Measurements from ENCODE around the gene PPP6R2. TPM values are rescaled to one million over a fixed set of nuclear protein-coding genes. Genes with fewer than 3 reads are reported as not detected.

Gene PPP6R2
- total and polyA plus RNA-seq, 5 experiments from 2014 or later, result 13.3 to 104 (median 29.1) TPM

DNA sequence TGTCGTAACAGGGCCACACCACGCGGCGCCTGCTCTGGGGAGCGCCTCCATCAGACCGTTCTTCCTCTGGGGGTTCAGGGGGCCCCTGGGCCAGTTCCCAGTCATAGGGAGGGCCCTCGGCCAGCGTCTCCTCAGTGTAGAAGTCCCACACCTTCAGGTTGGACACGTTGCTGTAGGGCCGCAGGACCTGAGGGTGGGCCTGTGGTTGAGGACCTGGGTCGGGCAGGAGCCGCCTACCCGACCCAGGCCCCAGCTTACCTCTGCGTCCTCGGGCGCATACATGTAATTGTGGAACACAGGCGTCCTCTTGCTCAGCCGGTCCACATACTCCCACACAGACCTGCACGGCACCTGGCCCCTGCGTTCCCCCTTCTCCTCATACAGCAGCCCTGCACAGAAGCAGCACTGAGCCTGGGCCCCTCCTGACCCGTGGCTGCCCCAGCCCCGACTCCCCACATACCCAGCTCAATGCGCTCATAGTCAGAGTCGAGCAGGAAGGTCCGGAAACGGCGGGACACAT, 111.5 kb downstream of the PPP6R2 start:
- Mint-ChIP-seq H3K9me3 (no peaks in the 10 kb centered on the region), H3K36me3 (peaks cover 0 to 81% (median 14%) of the 10 kb centered on the region in 3 donors), H3K27me3 (no peaks in the 10 kb centered on the region), H3K4me3 (no peak overlapping the region), H3K4me1 (peaks cover 9 to 24% (median 14%) of the 10 kb centered on the region in 4 donors), H3K27ac (peak overlapping the region in 2 of 10 donors; percentile 59 to 85)
- ATAC-seq (no peak), DNase-seq (no peak)
- POLR2A ChIA-PET, result interaction anchor here (0.7 to 4.9 kb wide), 4 partner anchors 10 to 15 kb away, joined by 3 to 21 read pairs (median 8); no protein-coding TSS in a partner anchor

DNA sequence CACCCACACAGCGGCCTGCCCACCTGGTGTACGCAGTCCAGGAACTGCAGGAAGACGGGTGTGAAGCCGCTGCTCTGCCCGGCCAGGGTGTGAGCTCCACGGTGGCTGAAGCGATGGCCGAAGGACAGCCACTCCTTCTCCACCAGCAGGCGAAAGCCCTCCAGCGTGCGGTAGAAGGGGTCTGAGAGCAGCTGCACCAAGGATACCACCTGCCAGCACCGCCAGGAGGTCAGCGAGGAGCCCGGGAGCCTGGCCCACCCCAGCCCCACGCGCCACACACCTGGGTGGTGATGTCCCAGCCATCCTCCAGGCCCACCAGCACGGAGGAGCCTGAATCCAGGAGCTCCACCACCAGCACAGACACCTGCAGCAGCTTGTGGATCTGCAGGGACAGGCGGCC, 112.1 kb downstream of the PPP6R2 start:
- H3K36me3 Mint-ChIP-seq, result peaks cover 0 to 79% (median 14%) of the 10 kb centered on the region in 3 donors
- no peak for DNase-seq

DNA sequence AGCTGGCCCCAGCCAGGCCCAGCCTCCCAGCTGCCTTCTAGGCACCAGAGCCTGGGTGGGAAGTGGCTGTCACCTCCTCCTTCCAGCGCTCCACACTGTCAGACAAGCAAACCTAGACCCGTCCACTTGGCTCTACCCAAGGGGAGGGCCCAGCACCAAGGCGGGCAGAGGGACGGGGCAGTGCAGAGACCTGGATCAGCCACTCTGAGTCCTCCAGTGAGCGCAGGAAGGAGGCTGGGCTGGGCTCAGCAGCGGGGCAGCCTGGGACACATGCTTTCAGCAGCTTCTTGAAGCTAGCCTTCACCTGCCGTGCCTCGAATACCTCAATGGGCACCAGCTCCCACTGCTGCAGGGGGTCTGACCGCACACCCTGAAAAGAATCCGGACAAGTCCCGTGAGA, 112.9 kb downstream of the PPP6R2 start:
- H3K36me3 Mint-ChIP-seq, result peaks cover 0 to 78% (median 12%) of the 10 kb centered on the region in 3 donors
- H3K9me3 Mint-ChIP-seq, result no peaks in the 10 kb centered on the region
- H3K4me1 Mint-ChIP-seq, result peaks cover 6 to 20% (median 9%) of the 10 kb centered on the region in 4 donors
- no peak for ATAC-seq
- H3K4me3 Mint-ChIP-seq, result no peak overlapping the region
- DNase-seq, result no peak
- peak overlapping the region in 1 of 10 donors; percentile 67 for H3K27ac Mint-ChIP-seq
- POLR2A ChIA-PET, result interaction anchor here (1.4 to 4.9 kb wide), 4 partner anchors 9 to 14 kb away, joined by 3 to 21 read pairs (median 8); no protein-coding TSS in a partner anchor
- no peaks in the 10 kb centered on the region for H3K27me3 Mint-ChIP-seq

More for the DNA sequence above, 112.1 kb downstream of the PPP6R2 start:
- no peaks in the 10 kb centered on the region for H3K27me3 Mint-ChIP-seq
- no peak for ATAC-seq
- POLR2A ChIA-PET, result interaction anchor here (0.6 to 4.9 kb wide), 4 partner anchors 10 to 214 kb away, joined by 3 to 21 read pairs (median 10); no protein-coding TSS in a partner anchor
- H3K4me3 Mint-ChIP-seq, result no peak overlapping the region
- peaks cover 6 to 20% (median 12%) of the 10 kb centered on the region in 4 donors for H3K4me1 Mint-ChIP-seq
- no peaks in the 10 kb centered on the region for H3K9me3 Mint-ChIP-seq
- peak overlapping the region in 1 of 10 donors; percentile 59 for H3K27ac Mint-ChIP-seq

DNA sequence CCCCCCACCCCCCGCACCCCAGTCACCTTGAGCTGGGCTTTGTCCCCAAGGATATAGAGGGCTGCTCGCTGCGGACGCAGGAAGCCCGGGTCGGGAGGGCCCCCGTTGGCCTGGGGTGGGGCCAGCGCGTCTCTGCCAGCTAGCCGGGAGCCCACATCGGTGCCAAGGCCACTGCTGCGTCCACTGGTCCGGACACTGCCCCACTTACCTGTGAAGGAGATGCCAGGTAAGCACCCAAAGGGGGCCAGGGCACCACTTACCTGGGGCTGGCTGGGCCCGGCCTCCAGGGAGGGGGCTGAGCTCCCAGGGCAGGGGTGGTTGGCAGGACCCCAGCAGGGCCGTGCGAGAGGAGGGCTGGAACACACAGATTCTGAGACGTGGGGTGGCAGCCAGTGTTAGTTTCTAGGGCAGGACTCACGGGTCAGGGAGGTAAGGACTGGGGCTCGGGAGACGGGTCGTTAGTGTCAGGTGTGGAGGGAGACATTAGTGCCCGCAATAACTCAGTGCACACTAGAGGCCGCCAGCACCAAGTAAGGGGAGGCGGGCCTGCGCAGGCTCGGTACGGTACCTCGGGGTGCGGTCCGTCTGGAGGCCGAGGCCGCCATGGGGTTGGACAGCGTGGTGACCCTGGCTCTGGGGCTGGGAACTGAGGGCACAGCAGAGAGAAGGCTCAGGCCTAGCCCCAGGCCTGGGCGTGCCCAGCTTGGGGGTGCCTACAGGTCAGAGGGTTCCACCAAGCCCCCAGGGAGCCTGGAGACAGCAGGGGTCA, 113.5 kb downstream of the PPP6R2 start:
- Mint-ChIP-seq H3K27me3 (no peaks in the 10 kb centered on the region), H3K9me3 (no peaks in the 10 kb centered on the region), H3K4me3 (peak overlapping the region in 1 of 10 donors; percentile 48), H3K27ac (peak overlapping the region in 4 of 10 donors; percentile 41 to 83 (median 45)), H3K36me3 (peaks cover 0 to 73% (median 12%) of the 10 kb centered on the region in 3 donors), H3K4me1 (peaks cover 6 to 15% (median 9%) of the 10 kb centered on the region in 4 donors)
- no peak for DNase-seq
- POLR2A ChIA-PET, result interaction anchor here (1.2 to 4.9 kb wide), 4 partner anchors 9 to 212 kb away, joined by 3 to 21 read pairs (median 8); partner anchors contain the start of gene TUBGCP6
- ATAC-seq, result peak in 1 of 2 donors; percentile 47

DNA sequence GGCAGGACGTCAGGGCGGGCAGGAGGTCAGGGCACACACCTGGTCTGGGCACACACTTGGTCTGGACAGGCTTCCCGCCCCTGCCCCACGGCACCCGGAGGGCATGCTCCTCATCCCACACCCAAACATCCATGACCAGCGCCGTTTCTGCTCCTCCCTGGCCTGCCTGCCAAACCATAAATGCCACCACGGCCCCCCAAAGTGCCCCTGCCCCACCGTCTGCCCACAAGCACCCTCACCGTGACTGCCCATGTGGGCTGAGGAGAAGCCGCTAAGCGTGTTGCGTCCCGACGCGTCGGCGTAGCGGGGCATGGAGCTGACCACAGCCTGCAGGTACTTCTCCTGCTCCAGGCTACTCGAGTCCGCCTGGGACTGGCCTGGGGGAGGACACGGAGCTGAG, 115.9 kb downstream of the PPP6R2 start:
- Mint-ChIP-seq H3K36me3 (peaks cover 0 to 74% (median 13%) of the 10 kb centered on the region in 3 donors), H3K4me3 (no peak overlapping the region), H3K9me3 (no peaks in the 10 kb centered on the region), H3K27me3 (no peaks in the 10 kb centered on the region), H3K4me1 (peaks cover 0 to 10% (median 8%) of the 10 kb centered on the region in 4 donors), H3K27ac (peak overlapping the region in 2 of 10 donors; percentile 5 to 75)
- DNase-seq (no peak), ATAC-seq (no peak)
- POLR2A ChIA-PET, result interaction anchor here (0.9 to 1.4 kb wide), 2 partner anchors 11 to 14 kb away, joined by 3 read pairs; no protein-coding TSS in a partner anchor

DNA sequence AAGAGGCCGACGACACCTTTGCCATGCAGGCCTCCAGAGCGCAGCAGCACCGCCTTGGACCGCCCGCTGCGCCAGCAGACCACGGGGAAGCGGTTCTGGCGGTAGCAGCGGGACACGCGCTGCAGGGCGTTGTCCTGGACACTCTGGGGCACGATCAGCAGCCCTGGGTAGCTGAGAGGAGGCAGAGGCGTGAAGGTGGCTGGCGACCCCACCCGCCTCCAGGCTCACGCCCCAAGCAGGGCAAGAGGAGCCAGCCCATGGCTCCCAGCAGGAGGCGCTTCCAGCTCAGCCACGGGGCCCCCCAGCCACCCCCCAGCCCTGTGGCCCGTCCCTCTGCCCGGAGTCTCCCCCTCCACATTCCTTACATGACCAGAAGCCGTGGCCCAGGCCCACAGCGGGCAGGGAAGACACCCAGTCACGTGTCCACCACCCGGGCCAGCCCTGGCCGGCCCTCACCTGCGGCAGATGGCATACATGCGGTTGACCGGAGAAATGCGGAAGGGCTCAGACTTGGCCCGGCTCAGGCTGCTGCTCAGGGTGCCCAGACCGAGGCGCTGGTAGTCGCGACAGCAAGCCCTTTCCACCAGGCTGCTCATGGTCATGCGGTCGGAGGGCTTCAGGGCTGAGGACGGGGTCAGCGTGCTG, 116.5 kb downstream of the PPP6R2 start:
- no peaks in the 10 kb centered on the region for H3K9me3 Mint-ChIP-seq
- ATAC-seq (peak; percentile 27 to 32), DNase-seq (no peak)
- H3K27ac Mint-ChIP-seq, result peak overlapping the region in 1 of 10 donors; percentile 16
- POLR2A ChIA-PET, result interaction anchor here (0.9 to 1.1 kb wide), 2 partner anchors 11 to 14 kb away, joined by 3 to 5 read pairs; no protein-coding TSS in a partner anchor
- peaks cover 0 to 10% (median 8%) of the 10 kb centered on the region in 4 donors for H3K4me1 Mint-ChIP-seq
- H3K4me3 Mint-ChIP-seq, result no peak overlapping the region
- H3K36me3 Mint-ChIP-seq, result peaks cover 0 to 74% (median 13%) of the 10 kb centered on the region in 3 donors
- H3K27me3 Mint-ChIP-seq, result no peaks in the 10 kb centered on the region

DNA sequence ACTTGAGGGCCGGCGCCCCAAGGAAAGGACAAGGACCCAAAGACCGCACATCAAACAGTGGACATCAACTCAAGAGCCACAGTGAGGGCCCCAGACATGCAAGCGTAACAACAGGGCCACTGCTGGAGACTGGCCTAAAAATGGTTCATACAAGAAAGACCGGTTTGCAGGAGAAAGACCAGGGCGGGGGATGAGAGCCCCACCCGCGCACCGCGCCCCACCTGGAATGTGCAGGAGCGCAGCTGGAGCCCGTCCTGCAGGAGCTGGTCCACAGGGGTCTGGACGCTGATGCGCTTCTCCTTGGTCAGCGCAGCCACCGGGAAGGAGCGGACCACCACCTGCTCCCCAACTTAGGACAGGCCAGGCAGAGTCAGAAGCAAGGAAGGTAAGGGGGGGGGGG, 117.8 kb downstream of the PPP6R2 start:
- no peak overlapping the region for H3K4me3 Mint-ChIP-seq
- peaks cover 0 to 12% (median 8%) of the 10 kb centered on the region in 4 donors for H3K4me1 Mint-ChIP-seq
- peaks cover 0 to 76% (median 10%) of the 10 kb centered on the region in 3 donors for H3K36me3 Mint-ChIP-seq
- POLR2A ChIA-PET, result interaction anchor here (1.0 to 1.2 kb wide), 4 partner anchors 8 to 19 kb away, joined by 3 to 5 read pairs (median 3); no protein-coding TSS in a partner anchor
- DNase-seq (no peak), ATAC-seq (no peak)
- no peaks in the 10 kb centered on the region for H3K27me3 Mint-ChIP-seq
- peak overlapping the region in 4 of 10 donors; percentile 46 to 77 (median 66) for H3K27ac Mint-ChIP-seq
- no peaks in the 10 kb centered on the region for H3K9me3 Mint-ChIP-seq

DNA sequence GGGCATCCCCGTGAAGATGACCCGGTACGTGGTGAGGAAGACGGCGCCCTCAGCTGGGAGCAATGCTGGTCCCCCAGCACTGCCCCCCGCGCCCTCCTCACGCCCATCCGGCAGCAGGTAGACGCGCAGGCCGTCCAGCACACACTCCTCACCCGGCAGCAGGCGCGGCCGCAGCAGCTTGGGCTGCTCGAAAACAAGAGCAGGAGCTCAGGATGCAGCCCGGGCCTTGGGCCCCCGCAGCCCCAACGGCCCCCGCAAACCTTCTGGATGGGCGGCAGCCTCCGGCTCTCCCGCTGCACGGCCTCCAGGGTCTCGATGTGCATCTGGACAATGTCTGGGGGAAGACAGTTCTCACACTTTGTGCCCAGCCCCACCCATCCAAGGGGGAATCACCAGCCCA, 118.4 kb downstream of the PPP6R2 start:
- Mint-ChIP-seq H3K4me3 (no peak overlapping the region), H3K36me3 (peaks cover 0 to 80% (median 10%) of the 10 kb centered on the region in 3 donors), H3K4me1 (peaks cover 3 to 18% (median 13%) of the 10 kb centered on the region in 4 donors), H3K27ac (peak overlapping the region in 2 of 10 donors; percentile 39 to 40), H3K9me3 (no peaks in the 10 kb centered on the region), H3K27me3 (no peaks in the 10 kb centered on the region)
- DNase-seq, result no peak
- POLR2A ChIA-PET, result interaction anchor here (0.7 to 1.2 kb wide), 4 partner anchors 8 to 19 kb away, joined by 3 to 4 read pairs (median 3); no protein-coding TSS in a partner anchor
- no peak for ATAC-seq

DNA sequence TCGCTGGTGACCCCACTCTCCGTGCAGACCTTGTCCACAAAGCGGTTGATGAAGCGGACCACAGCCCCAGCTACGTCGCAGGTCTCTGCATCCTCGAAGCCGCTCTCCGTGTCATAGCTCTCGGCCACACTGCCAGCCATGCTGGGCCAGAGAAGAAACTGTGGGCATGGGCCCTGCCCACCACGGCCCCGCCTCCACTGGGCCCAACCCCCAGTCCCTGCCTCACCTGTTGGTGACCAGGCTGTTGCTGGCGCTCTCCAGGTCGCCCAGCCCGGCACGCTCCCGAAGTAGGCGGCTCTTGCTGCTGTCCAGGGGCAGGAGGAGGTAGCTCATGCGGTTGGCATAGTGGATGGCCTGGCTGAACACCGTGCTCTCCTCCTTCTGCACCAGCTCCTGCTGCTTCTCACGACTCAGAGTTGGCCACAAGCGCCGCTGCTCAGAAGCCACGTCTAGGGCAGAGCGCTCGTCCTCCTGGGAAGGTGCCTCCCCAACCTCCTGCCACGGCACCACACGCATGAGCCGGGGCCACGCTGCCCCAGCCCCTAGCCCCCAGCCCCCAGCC, 118.9 kb downstream of the PPP6R2 start:
- no peaks in the 10 kb centered on the region for H3K9me3 Mint-ChIP-seq
- H3K27ac Mint-ChIP-seq, result peak overlapping the region in 3 of 10 donors; percentile 27 to 49 (median 40)
- DNase-seq, result no peak
- peaks cover 0 to 80% (median 10%) of the 10 kb centered on the region in 3 donors for H3K36me3 Mint-ChIP-seq
- no peak overlapping the region for H3K4me3 Mint-ChIP-seq
- no peaks in the 10 kb centered on the region for H3K27me3 Mint-ChIP-seq
- POLR2A ChIA-PET, result interaction anchor here (0.7 to 1.2 kb wide), 3 partner anchors 8 to 18 kb away, joined by 3 to 4 read pairs (median 3); no protein-coding TSS in a partner anchor
- H3K4me1 Mint-ChIP-seq, result peaks cover 8 to 20% (median 14%) of the 10 kb centered on the region in 4 donors
- ATAC-seq, result no peak

DNA sequence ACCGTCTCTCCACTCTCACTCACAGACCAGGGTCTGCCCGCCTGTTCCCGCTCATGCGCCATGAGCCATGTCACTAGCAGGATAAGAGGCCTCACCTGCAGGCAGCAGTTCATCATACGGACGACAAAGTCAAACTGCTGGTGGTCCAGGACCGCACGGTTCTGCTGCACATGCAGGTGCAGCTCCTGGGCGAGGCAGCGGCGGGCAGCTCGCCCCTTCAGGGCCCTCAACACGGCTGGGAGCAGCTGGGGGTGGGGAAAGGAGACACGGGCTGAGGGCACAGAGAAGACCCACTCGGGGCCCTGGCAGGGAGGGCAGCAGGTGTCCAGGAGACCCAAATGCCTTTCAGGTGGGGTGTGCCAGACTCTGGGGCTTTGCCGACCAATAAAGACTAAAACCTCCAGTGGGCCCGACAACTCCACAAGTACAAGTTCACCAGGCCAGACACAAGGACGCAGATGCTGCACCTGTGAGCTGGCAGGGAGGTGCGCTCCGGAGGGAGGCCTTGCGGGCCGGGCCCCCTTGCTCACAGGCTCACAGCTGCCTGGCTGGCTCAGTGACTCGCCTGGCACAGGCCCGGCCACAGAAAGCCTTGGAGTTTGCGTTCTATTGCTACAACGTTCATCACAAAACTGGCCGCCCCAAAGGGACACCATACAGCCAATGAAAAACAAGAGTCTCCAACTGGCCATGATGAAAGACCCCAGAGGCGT, 120.2 kb downstream of the PPP6R2 start:
- Mint-ChIP-seq H3K36me3 (peaks cover 0 to 70% (median 10%) of the 10 kb centered on the region in 3 donors), H3K27ac (peak overlapping the region in 6 of 10 donors; percentile 39 to 87 (median 56)), H3K27me3 (no peaks in the 10 kb centered on the region), H3K4me1 (peaks cover 14 to 33% (median 21%) of the 10 kb centered on the region in 4 donors), H3K9me3 (no peaks in the 10 kb centered on the region), H3K4me3 (no peak overlapping the region)
- POLR2A ChIA-PET, result interaction anchor here (1.7 to 4.4 kb wide), 2 partner anchors 8 to 10 kb away, joined by 4 to 21 read pairs; no protein-coding TSS in a partner anchor
- no peak for DNase-seq
- ATAC-seq, result no peak

DNA sequence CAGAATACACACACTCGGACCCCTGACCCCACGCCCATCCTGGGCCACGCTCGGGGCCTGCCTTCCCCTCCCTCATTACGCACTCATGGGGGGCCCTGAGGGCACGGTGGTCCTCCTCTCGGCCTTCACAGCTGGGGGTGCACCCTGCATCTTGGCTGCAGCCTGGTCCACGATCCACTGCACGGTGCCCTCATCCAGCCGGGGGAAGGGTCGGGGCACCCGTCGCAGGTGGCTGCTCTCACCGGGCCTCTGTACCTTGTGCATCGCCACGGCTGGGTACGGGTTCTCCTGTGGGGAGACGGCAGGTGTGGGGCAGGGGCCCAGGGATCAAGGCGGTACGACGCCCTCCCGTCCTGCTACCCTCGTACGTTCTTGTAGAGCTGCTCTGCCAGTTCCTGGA, 121.3 kb downstream of the PPP6R2 start:
- Mint-ChIP-seq H3K4me1 (peaks cover 20 to 38% (median 31%) of the 10 kb centered on the region in 4 donors), H3K27ac (peak overlapping the region in 1 of 10 donors; percentile 62), H3K4me3 (no peak overlapping the region), H3K36me3 (peaks cover 0 to 64% (median 8%) of the 10 kb centered on the region in 3 donors), H3K27me3 (no peaks in the 10 kb centered on the region), H3K9me3 (no peaks in the 10 kb centered on the region)
- POLR2A ChIA-PET, result interaction anchor here (0.6 to 6.2 kb wide), 6 partner anchors 9 to 30 kb away, joined by 3 to 92 read pairs (median 5); partner anchors contain the start of gene ADM2
- DNase-seq (no peak), ATAC-seq (no peak)

All from naive thymus-derived CD8-positive, alpha-beta T cell (primary cell).